T-helper 9 cell (primary cell): ENCODE measurements around the gene STX1B.
"Not testable (repeated sequence)": the region's sequence is repeated elsewhere in the genome, so short reads cannot be mapped to it uniquely, and the experiment has no call there.

Experiments
- DNase-seq: peaks from one replicate; pipeline ENCODE4 v3.0.0-alpha.2; 2020
- total RNA-seq, 2 donors: gene quantifications; one replicate each; lab custom pipeline; 2026; lab: John Stamatoyannopoulos, UW

The STX1B gene
- total RNA-seq: 0.56 to 0.72 reads per million in 2 donors

DNA sequence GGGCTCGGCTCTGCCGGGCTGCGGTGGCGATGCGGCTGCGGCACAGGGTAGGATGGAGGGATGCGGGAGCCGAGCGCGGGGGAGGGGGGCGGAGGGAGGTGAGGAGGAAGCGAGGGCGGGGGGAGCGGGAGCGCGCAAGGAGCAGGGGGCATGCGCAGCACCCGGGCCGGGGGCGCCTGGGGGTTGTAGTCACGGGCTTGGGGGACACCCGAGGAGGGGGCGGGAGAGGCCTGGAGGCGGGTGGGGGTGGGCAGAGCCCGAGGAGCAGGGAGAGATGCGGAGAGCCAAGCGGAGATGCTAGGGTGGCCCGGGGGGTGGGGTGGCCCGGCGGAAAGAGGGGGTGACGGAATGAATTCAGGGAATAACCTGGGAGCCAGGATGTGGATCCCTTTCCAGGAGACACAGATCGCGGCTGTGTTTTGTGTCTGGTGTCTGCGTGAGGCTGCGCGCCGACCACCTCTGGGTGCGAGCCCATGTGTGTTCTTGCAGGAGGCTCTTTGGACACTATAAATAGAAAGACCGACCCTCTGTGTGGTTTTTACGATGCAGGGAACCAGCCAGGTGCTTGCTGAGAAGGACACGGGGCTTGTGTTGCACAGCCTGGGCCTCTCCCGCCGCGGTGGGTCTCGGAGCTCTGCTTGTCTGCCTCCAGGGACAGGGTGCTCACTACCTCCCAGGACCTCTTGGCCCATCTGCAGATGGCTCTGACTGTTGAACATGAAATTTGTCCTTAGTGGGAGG lies at the start of gene STX1B:
Gene STX1B (minus strand): TSS at position 54 of the 741 bp plus-strand sequence. CDS start 242 bp downstream, outside the sequence.
- peak; percentile 39 for DNase-seq

DNA sequence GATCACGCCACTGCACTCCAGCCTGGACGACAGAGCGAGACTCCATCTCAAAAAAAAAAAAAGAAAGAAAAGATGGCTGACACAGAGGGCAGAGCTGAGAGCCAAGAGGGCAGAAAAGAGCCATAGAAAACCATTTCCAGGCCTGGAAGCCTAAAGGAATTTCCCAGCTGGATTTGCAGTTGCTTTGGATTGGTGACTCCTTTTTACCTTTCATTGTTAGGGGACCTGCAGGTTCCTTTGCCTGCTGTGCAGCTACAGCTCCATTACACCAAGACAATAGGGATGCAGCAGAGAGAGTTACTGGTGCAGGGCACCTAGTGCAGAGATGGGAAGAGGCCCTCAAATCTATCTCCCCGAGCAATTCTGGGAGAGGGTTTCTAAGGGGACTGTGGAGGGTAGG lies 45.2 kb upstream of the STX1B start:
- no peak for DNase-seq

DNA sequence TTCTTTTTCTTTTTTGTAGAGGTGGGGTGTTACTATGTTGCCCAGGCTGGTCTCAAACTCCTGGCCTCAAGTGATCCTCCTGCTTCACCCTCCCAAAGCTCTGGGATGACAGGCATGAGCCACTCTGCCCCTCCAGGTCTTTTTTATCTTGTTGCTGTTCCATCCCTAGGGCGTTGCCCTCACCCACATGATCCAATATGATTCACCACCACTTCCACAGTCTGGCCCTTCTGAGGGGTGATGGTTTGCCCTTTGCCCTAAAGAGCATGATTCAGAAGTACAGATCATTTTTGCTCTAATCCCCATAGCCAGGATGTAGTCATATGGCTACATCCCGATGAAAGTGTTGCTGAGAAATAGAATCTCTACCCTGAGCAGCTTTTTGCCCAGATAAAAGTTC lies 41.7 kb upstream of the STX1B start:
- DNase-seq: no peak

DNA sequence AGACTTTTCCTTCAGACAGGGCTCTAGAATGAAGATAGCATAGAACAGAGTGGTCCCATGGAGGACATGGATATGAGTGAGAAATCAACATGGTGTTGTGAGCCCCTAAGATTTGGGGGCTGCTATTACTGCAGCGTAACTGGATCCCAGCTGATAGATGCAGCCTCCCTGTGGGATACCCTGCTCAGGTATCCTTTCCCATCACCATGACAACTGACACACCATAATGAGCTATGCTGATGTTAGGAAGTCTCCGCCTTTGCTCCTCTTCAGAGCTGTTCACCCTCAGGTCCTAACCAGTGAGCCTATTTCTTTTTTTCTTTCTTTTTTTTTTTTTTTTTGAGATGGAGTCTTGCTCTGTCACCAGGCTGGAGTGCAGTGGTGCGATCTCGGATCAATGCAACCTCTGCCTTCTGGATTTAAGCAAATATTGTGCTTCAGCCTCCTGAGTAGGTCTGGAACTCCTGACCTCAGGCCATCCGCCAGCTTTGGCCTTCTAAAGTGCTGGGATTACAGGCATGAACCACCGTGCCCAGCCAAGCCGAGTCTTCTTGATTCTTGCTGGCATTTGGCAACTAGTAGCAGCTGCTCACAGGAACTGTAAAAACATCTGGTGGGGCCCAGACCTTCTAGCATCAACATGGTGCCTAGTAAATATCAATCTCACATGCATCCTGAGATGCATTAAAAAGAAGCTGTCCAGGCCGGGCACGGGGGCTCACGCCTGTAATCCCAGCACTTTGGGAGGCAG lies 40.0 kb upstream of the STX1B start:
- DNase-seq: no peak

DNA sequence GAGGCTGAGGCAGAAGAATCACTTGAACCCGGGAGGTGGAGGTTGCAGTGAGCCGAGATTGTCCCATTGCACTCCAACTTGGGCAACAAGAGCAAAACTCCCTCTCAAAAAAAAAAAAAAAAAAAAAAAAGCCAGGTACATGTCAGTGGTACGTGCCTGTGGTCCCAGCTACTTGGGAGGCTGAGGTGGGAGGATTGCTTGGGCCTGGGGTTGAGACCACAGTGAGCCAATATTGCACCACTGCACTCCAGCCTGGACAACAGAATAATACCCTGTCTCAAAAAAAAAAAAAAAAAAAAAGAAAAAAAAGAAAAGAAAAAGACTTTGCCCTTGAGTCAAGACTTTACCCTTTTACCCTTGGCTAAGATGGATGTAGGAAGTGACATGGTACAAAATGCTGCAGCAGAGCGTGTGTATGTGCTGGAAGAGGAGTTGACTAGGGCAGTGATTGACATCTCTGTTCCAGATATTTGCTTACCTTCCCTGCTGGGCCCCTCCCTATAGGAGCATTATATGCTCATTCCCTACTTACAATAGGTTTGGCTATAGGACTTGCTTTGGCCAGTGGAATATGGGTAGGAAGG lies 33.6 kb upstream of the STX1B start:
- no peak for DNase-seq

DNA sequence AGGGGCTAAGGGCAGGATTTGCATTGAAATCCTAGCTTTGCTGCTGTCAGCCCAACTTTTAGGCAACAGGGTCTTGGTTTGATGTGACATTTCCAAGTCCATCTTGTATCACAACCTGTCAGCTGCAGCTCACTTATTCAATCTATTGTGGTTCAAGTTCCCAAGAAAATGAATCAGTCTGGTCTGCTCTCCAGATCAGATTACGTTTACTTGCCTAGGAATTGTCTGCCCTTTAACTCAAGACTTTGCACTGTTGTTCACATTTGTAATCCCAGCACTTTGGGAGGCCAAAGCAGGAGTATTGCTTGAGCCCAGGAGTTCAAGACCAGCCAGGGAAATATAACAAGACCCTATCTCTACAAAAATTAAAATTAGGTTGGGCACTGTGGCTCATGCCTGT lies 32.9 kb upstream of the STX1B start:
- no peak for DNase-seq

DNA sequence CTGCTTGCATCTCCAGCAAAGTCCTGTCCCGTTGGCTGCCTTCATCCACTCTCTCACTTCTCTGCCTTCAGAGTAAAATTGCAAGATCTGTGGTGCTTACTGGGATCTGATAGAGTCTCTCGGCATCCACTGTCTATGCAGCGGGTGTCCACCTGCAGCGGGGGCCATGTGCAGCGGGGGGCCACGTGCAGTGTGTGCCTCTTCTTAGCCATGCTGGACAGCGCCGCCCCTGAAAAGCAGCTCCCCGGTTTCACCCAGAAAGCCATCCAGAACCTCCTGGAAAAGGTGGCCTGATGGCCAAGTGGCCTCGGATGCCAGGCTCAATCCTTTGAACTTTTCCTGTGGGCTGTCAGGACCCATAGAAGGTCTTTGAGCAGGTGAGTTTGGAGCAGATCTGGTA lies 32.4 kb upstream of the STX1B start:
- no peak for DNase-seq

DNA sequence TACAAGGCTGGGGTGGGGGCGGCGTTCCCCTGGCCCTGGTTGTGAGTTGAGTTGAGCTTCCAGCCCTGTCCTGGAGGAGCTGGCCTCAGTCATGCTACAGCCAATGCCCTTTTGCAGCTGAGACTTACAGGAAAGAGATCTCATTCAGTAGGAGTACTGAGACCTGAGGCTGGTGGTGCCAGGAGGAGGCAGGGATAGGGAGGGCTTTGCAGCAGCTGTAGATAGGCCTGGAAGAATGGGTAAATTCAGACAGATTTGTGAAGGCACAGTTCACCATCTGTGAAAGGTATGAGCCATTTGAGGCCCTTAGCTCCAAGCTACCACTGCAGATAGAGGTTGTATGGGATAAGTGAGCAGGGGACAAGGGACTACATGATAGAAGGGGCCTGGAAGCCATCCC lies 28.6 kb upstream of the STX1B start:
- DNase-seq: no peak

DNA sequence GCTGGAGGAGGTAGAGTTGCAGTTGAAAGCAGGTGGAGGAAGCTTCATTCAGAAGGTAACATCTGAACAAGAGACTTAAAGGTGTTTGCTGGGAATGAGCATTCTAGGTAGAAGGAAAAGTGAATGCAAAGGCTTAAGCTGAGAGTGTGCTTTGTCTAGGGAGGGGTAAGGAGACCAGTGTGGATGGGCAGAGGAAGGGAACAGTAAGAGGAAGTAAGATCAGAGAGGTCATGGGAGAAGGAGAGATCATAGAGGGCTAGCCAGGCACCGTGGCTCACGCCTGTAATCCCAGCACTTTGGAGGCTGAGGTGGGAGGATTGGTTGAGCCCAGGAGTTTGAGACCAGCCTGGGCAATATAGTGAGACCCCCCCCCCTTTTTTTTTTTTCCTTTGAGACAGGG lies 26.3 kb upstream of the STX1B start:
- no peak for DNase-seq

DNA sequence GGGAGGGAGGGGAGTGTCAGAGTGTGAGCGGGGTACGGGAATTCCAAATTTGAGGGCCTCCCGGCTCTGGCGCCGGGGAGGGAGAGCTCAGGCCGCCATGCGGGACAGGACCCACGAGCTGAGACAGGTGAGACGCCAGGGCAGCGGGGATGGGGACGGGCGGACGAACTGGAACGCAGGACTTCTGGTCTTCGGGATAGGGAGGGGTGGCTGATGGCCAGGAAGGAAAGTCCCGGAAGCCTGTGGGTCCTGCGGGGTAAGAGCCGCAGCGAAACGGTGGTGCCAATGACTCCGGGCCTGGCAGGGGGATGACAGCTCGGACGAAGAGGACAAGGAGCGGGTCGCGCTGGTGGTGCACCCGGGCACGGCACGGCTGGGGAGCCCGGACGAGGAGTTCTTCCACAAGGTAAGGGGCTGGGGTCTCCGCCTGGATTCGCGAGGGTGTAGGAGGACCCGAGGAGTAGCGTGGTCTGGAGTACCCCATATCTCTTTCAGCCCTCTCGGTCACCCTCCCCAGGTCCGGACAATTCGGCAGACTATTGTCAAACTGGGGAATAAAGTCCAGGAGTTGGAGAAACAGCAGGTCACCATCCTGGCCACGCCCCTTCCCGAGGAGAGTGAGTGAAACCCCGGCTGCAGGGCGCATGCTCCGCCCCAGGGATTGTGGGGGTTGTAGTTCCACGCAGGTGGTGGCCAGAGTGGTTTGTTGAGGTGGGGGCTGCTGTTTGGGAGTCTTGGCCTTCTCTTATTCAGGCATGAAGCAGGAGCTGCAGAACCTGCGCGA lies 23.5 kb upstream of the STX1B start:
- DNase-seq: peak; percentile 83

DNA sequence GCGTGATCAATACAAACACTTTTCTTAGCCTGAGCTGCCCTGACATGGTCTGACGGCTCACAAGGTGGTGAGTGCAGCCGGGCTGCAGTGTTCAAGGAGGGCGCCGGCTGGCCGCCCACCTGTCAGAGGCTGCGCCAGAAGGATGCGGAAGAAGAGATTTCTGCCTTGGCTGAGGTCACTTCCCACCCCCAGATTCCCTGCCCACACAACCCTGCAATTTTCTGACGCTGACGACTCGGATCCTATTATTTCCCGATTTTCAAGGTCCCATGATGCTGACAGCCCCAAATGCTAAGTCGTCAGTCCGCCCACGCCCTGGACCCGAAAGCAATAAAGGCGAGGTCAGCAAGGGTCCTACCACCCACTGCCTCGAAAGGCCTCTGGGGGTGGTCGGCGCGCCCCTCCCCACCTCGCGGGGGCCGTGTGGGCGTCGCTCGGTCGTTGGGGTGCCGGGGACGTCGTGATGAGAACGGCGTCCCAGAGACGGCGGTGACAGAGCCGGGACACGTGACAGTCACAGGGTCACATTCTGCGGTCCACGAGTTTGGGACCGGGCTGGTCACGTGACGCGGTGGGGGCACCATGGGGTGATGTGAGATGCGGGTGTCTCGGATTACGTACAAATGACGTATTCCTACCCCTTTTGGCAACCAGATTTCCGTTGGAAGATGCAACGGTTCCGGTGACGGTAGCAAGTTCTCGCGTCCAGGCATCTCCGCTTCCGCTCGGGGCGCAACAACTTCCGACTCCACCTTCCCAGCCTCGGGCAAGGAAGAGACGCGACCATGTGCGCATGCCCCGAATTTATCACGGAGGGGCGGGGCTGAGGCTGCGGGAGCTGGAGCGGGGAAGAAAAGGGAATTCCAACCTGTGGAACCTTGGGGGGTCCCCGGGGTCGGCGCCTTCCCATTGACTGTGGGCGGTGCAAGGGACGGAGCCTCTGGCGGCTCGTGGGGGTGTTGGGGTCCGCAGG lies 22.6 kb upstream of the STX1B start, which contains the start of gene STX4:
Gene STX4 (plus strand): TSS at position 823 of the 973 bp plus-strand sequence. CDS start 248 bp downstream, outside the sequence.
- DNase-seq: peak; percentile 98

DNA sequence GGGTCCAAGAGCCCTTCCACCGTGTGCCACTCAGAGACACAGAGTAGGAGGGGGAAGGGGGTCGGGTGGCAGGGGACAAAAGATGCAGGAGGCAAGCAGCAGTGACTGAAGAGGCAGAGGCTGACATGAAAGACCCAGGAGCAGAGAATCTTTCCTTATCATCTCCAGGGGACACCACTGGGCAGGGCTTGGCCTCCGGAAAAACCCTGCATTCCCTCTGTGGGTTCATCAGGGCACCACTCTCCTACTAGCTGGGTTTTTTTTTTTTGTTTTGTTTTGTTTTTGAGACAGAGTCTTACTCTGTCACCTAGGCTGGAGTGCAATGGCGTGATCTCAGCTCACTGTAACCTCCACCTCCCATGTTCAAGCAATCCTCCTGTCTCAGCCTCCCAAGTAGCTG lies 20.8 kb upstream of the STX1B start:
- no peak for DNase-seq

DNA sequence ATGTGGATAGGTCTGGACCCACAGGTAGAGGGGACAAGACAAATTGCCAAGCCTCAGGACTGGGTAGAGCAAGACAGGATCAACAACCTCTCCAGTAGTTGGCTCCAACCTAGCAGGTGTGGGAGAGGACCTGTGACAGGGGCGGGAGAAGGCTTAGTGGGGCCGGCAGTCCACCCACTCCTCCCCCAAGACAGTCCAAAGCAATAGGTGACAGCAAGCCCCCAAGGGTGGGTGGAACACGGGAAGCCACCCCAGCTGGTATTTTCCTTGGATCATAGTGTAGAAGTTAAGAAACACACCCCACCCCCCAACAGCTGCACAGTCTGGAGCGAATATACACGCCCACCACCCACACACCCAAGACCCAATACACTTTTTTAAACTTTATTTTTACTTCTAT lies 18.8 kb upstream of the STX1B start:
- DNase-seq: no peak

DNA sequence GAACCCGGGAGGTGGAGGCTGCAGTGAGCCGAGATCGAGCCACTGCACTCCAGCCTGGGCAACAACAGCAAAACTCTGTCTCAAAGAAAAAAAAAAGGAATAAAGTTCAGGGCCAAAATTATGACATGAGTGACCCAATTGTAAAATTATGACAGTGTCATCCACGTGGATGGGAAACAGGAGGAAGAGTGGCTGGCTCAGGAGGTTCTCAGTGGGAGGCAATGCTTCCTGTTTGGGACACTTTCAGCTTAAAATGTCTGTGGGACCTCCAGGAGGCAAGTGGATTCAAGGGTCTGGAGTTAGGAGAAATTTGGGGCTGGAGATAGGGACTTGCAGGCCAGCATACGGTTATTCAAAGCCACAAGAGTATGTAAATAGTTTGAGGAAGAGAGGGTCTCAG lies 14.9 kb upstream of the STX1B start:
- DNase-seq: no peak

DNA sequence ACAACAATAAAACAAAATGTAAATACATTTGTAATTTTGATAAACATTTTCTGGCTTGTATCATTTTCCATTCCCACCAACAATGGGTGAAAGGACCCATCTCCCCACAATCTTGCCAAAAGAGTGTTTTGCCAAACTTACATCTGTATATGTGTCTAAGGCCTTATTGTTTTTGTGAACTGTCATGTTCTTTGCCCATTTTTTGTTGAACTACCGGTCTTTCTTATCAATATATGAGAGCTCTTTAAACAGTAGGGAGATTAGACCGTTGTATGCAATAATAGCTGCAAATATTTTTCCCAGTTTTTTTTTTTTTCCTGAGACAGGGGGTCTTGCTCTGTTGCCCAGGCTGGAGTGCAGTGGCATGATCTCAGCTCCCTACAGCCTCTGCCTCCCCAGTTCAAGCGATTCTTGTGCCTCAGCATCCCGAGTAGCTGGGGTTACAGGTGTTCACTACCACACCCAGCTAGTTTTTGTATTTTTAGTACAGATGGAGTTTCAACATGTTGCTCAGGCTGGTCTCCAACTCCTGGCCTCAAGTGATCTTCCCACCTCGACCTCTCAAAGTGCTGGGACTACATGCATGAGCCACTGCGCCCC lies 13.3 kb upstream of the STX1B start:
- DNase-seq: no peak

DNA sequence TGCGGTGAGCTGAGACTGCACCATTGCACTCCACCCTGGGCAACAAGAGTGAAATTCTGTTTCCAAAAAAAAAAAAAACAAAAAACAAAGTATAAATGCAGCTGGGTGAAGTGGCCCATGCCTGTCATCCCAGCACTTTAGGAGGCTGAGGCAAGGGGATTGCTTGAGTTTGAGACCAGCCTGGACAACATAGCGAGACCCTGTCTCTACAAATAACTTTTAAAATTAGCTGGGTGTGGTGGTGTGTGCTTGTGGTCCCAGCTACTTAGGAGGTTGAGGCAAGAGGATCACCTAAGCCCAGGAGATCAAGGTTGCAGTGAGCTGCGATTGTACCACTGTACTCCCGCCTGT lies 12.8 kb upstream of the STX1B start:
- no peak for DNase-seq

DNA sequence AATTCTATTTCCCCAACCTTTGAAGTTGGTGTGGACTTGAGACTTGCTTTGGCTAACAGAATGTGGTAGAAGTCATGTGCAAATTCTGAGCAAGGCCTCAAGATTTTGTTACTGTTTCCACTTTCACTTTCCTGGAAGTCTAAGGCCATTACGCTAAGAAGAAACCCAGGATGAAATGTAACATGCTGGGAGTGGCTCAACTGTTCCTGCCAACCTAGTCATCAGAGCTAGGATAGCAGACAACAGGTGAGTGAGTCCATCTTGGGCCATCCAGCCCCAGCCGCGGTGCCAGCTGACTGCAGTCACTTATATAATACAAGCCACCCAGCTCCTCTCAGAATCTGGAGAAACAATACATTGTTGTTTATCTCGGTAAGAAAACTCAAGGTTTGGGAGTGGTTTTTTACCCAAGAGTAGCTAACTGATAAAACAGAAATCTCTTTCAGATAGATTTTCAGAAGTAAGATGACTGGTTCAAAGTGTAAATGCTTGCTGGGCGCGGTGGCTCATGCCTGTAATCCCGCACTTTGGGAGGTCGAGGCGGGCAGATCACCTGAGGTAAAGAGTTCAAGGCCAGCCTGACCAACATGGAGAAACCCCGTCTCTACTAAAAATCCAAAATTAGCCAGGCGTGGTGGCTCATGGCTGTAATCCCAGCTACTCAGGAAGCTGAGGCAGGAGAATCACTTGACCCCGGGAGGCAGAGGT lies 12.3 kb upstream of the STX1B start:
- DNase-seq: no peak

DNA sequence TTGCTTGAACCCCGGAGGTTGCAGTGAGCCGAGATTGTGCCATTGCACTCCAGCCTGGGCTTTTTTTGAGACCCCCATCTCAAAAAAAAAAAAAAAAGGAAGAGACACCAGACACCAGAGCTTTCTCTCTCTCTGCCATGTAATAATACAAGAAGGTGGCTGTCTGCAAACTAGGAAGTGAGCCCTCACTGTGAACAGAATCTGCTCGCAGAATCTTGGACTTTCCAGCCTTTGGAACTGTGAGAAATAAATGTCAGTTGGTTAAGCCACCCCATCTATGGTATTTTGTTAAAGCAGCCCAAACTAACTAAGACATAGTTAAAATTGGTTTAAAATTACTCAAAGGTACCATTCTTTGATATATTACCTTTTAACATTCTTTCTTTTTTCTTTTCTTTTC lies 10.1 kb upstream of the STX1B start:
- DNase-seq: no peak

DNA sequence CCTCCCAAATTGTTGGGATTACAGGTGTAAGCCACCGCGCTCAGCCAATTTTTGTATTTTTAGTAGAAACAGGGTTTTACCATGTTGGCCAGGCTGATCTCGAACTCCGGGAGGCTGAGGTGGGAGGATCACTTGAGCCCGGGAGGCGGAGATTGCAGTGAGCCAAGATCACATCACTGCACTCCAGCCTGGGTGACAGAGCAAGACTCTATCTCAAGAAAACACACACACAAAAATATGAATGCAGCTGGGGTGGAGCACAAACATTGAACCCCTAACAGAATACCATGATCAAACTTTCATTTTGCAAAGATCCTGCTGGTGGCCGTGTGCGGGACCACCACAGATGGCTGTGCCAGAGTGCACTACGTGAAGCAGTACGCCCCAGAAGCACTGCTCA lies 7.3 kb upstream of the STX1B start:
- DNase-seq: not testable (repeated sequence)

DNA sequence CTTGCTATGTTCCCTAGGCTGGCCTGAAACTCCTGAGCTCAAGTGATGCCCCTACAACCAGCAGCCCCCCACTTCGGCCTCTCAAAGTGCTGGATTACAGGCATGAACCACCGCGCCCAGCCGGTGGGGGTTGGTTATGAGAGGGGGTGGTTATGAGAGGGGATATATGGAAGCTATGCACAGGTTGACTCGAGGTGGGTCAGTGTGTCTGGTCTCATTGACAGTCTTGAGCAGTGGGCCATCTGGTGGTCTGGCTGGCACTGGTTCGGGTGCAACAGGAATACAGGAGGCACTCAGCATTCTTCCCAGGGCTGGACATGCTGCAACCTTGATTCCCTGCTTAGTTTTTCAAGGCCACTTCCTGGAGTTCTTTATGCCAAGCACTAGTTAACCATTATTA lies 5.6 kb upstream of the STX1B start:
- no peak for DNase-seq

DNA sequence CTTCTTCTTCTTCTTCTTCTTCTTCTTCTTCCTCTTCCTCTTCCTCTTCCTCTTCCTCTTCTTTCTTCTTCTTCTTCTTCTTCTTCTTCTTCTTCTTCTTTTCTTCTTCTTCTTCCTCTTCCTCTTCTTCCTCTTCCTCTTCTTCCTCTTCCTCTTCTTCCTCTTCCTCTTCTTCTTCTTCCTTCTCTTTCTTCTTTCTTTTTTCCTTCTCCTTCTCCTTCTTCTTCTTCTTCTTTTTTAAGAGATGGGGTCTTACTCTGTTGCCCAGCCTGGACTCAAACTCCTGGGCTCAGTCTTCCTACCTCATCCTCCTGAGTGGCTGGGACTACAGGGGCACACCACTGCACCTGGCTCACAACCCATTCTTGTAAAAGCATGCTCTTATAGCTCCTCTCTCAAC lies 2.9 kb upstream of the STX1B start:
- DNase-seq: not testable (repeated sequence)
